Measurements from ENCODE around the gene USP28.

DNA sequence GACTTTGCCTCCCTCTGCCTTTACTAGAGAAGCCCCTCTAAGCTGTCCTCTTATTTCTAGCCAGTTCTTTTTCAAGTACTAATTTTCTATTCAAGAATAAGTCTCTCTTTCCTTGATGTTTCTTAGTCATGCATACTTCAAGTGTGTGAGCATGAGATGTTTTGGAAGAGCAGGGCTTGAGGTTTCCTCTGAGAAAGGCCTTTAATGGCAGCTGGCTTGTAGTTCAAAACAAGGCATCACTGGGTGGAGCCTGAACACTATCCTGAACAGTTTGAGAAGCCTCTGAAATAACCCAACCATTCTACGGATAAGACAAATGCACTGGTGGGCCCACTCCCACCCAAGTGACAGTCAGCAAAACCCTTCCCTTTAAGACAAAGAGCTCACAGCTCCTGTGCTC is 58.2 kb downstream of the USP28 start:
- no peak for TF ChIP-seq ARNT (IDR thresholded peaks at IDR 0.05)
- no peak for TF ChIP-seq BHLHE40 (IDR thresholded peaks at IDR 0.05; ENCODE audit: borderline replicate concordance)
- TF ChIP-seq, protein P1, sequence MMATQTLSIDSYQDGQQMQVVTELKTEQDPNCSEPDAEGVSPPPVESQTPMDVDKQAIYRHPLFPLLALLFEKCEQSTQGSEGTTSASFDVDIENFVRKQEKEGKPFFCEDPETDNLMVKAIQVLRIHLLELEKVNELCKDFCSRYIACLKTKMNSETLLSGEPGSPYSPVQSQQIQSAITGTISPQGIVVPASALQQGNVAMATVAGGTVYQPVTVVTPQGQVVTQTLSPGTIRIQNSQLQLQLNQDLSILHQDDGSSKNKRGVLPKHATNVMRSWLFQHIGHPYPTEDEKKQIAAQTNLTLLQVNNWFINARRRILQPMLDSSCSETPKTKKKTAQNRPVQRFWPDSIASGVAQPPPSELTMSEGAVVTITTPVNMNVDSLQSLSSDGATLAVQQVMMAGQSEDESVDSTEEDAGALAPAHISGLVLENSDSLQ (IDR thresholded peaks at IDR 0.05): no peak

All from HEK293T (cell line).